ENCODE data around the gene AQR.
"Not testable (repeated sequence)": the region's sequence is repeated elsewhere in the genome, so short reads cannot be mapped to it uniquely, and the experiment has no call there.

Gene AQR

GRCh38 chr15:34808016-34808415, 161.5 kb downstream of the AQR start:
- no peaks in the 10 kb centered on the region for H3K4me1 ChIP-seq (ENCODE audit: insufficient read depth, low read length)
- H3K4me3 ChIP-seq (ENCODE audit: low read depth in 1 of 2, low read length in 2 of 2): no peak overlapping the region
- no peaks in the 10 kb centered on the region for H3K79me2 ChIP-seq (ENCODE audit: insufficient read depth, low read length)
- H4K20me1 ChIP-seq (ENCODE audit: insufficient read depth, low read length): no peaks in the 10 kb centered on the region
- H3K4me2 ChIP-seq (ENCODE audit: insufficient read depth, low read length): no peak overlapping the region
- H3K9me3 ChIP-seq (ENCODE audit: insufficient read depth, low read length, severe bottlenecking): no peaks in the 10 kb centered on the region
- peaks cover 4% of the 10 kb centered on the region for H3K27me3 ChIP-seq (ENCODE audit: insufficient read depth, low read length, poor library complexity)
- H3K27ac ChIP-seq (ENCODE audit: low read length): no peak overlapping the region
- H3K9ac ChIP-seq (ENCODE audit: low read depth, low read length): no peak overlapping the region
- no peak overlapping the region for H2AFZ ChIP-seq (ENCODE audit: low read depth, low read length)
- ATAC-seq (ENCODE audit: insufficient read depth, low read depth) (no peak), DNase-seq (no peak)
- TF ChIP-seq EZH2 (IDR thresholded peaks at IDR 0.05; ENCODE audit: borderline replicate concordance, low read depth, low read length, severe bottlenecking) (no peak), CTCF (IDR thresholded peaks at IDR 0.05; ENCODE audit: borderline replicate concordance, extremely low read depth, low read length, poor library complexity, severe bottlenecking) (no peak)
- no peaks in the 10 kb centered on the region for H3K36me3 ChIP-seq (ENCODE audit: insufficient read depth, low read length)

- not testable (repeated sequence) for H3K4me1 ChIP-seq (ENCODE audit: insufficient read depth, low read length); H3K36me3 ChIP-seq (ENCODE audit: insufficient read depth, low read length); H3K27me3 ChIP-seq (ENCODE audit: insufficient read depth, low read length, poor library complexity); H2AFZ ChIP-seq (ENCODE audit: low read depth, low read length); H3K4me2 ChIP-seq (ENCODE audit: insufficient read depth, low read length); H3K27ac ChIP-seq (ENCODE audit: low read length); H3K9ac ChIP-seq (ENCODE audit: low read depth, low read length); ATAC-seq (ENCODE audit: insufficient read depth, low read depth); H3K79me2 ChIP-seq (ENCODE audit: insufficient read depth, low read length); H3K4me3 ChIP-seq (ENCODE audit: low read depth in 1 of 2, low read length in 2 of 2); H3K9me3 ChIP-seq (ENCODE audit: insufficient read depth, low read length, severe bottlenecking); DNase-seq; H4K20me1 ChIP-seq (ENCODE audit: insufficient read depth, low read length)
These were observed 162.3 kb downstream of the AQR start for GRCh38 chr15:34807241-34807640.

- H3K9me3 ChIP-seq (ENCODE audit: insufficient read depth, low read length, severe bottlenecking): no peaks in the 10 kb centered on the region
- H2AFZ ChIP-seq (ENCODE audit: low read depth, low read length): no peak overlapping the region
- no peak overlapping the region for H3K27ac ChIP-seq (ENCODE audit: low read length)
- no peak overlapping the region for H3K9ac ChIP-seq (ENCODE audit: low read depth, low read length)
- no peaks in the 10 kb centered on the region for H3K36me3 ChIP-seq (ENCODE audit: insufficient read depth, low read length)
- TF ChIP-seq CTCF (IDR thresholded peaks at IDR 0.05; ENCODE audit: borderline replicate concordance, extremely low read depth, low read length, poor library complexity, severe bottlenecking) (no peak), EZH2 (IDR thresholded peaks at IDR 0.05; ENCODE audit: borderline replicate concordance, low read depth, low read length, severe bottlenecking) (no peak)
- no peaks in the 10 kb centered on the region for H4K20me1 ChIP-seq (ENCODE audit: insufficient read depth, low read length)
- no peak for ATAC-seq (ENCODE audit: insufficient read depth, low read depth)
- DNase-seq: no peak
- H3K4me2 ChIP-seq (ENCODE audit: insufficient read depth, low read length): no peak overlapping the region
- no peaks in the 10 kb centered on the region for H3K79me2 ChIP-seq (ENCODE audit: insufficient read depth, low read length)
- H3K4me3 ChIP-seq (ENCODE audit: low read depth in 1 of 2, low read length in 2 of 2): no peak overlapping the region
- H3K27me3 ChIP-seq (ENCODE audit: insufficient read depth, low read length, poor library complexity): no peaks in the 10 kb centered on the region
- H3K4me1 ChIP-seq (ENCODE audit: insufficient read depth, low read length): no peaks in the 10 kb centered on the region
These were observed 164.8 kb downstream of the AQR start for GRCh38 chr15:34804776-34805175.

GRCh38 chr15:34804113-34804512, 165.4 kb downstream of the AQR start:
- no peak for ATAC-seq (ENCODE audit: insufficient read depth, low read depth)
- no peaks in the 10 kb centered on the region for H3K36me3 ChIP-seq (ENCODE audit: insufficient read depth, low read length)
- no peaks in the 10 kb centered on the region for H3K4me1 ChIP-seq (ENCODE audit: insufficient read depth, low read length)
- no peaks in the 10 kb centered on the region for H4K20me1 ChIP-seq (ENCODE audit: insufficient read depth, low read length)
- TF ChIP-seq EZH2 (IDR thresholded peaks at IDR 0.05; ENCODE audit: borderline replicate concordance, low read depth, low read length, severe bottlenecking): no peak
- no peak for TF ChIP-seq CTCF (IDR thresholded peaks at IDR 0.05; ENCODE audit: borderline replicate concordance, extremely low read depth, low read length, poor library complexity, severe bottlenecking)
- no peak overlapping the region for H2AFZ ChIP-seq (ENCODE audit: low read depth, low read length)
- H3K79me2 ChIP-seq (ENCODE audit: insufficient read depth, low read length): no peaks in the 10 kb centered on the region
- H3K27ac ChIP-seq (ENCODE audit: low read length): no peak overlapping the region
- DNase-seq: no peak
- H3K9ac ChIP-seq (ENCODE audit: low read depth, low read length): no peak overlapping the region
- H3K27me3 ChIP-seq (ENCODE audit: insufficient read depth, low read length, poor library complexity): no peaks in the 10 kb centered on the region
- H3K4me2 ChIP-seq (ENCODE audit: insufficient read depth, low read length): no peak overlapping the region
- H3K4me3 ChIP-seq (ENCODE audit: low read depth in 1 of 2, low read length in 2 of 2): no peak overlapping the region
- no peaks in the 10 kb centered on the region for H3K9me3 ChIP-seq (ENCODE audit: insufficient read depth, low read length, severe bottlenecking)

Data from DND-41 (cell line).